ENCODE data around the gene CACNG7.

CACNG7 gene

DNA sequence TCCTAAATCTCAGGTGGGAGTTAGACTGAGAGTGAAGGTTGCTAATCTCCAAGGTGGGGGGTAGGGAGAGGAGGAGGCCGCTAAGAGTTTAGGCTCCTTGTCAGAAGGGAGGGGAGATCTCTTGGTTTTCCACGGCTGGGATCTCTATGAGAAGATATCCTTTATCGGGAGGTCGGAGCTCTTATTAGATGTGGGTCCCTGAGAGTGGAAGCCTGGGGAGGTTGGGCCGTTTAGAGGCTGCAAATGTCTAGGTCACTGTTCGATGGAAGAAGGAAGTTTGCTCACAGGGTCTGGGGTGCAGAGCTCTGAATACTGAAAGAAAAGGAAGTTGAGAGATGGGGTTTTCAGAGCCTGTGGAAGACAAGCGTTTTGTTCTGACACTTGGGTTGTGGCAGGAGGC is 37.6 kb upstream of the CACNG7 start:
- no peaks in the 10 kb centered on the region for H3K36me3 ChIP-seq (ENCODE audit: insufficient read depth, low read length)
- no peak for ATAC-seq (ENCODE audit: insufficient read depth, low read depth)
- H3K27ac ChIP-seq (ENCODE audit: low read length): no peak overlapping the region
- H3K79me2 ChIP-seq (ENCODE audit: insufficient read depth, low read length): no peaks in the 10 kb centered on the region
- H3K4me1 ChIP-seq (ENCODE audit: insufficient read depth, low read length): no peaks in the 10 kb centered on the region
- H3K4me2 ChIP-seq (ENCODE audit: insufficient read depth, low read length): no peak overlapping the region
- no peaks in the 10 kb centered on the region for H3K27me3 ChIP-seq (ENCODE audit: insufficient read depth, low read length, poor library complexity)
- no peaks in the 10 kb centered on the region for H3K9me3 ChIP-seq (ENCODE audit: insufficient read depth, low read length, severe bottlenecking)
- no peak for DNase-seq
- H2AFZ ChIP-seq (ENCODE audit: low read depth, low read length): no peak overlapping the region
- H3K4me3 ChIP-seq (ENCODE audit: low read depth in 1 of 2, low read length in 2 of 2): no peak overlapping the region
- TF ChIP-seq, protein P1, sequence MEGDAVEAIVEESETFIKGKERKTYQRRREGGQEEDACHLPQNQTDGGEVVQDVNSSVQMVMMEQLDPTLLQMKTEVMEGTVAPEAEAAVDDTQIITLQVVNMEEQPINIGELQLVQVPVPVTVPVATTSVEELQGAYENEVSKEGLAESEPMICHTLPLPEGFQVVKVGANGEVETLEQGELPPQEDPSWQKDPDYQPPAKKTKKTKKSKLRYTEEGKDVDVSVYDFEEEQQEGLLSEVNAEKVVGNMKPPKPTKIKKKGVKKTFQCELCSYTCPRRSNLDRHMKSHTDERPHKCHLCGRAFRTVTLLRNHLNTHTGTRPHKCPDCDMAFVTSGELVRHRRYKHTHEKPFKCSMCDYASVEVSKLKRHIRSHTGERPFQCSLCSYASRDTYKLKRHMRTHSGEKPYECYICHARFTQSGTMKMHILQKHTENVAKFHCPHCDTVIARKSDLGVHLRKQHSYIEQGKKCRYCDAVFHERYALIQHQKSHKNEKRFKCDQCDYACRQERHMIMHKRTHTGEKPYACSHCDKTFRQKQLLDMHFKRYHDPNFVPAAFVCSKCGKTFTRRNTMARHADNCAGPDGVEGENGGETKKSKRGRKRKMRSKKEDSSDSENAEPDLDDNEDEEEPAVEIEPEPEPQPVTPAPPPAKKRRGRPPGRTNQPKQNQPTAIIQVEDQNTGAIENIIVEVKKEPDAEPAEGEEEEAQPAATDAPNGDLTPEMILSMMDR (IDR thresholded peaks at IDR 0.05; ENCODE audit: borderline replicate concordance, extremely low read depth, low read length, poor library complexity, severe bottlenecking): no peak
- no peak for TF ChIP-seq EZH2 (IDR thresholded peaks at IDR 0.05; ENCODE audit: borderline replicate concordance, low read depth, low read length, severe bottlenecking)
- H4K20me1 ChIP-seq (ENCODE audit: insufficient read depth, low read length): no peaks in the 10 kb centered on the region; the same call in 1 of the 2 replicates
- no peak overlapping the region for H3K9ac ChIP-seq (ENCODE audit: low read depth, low read length)

DNA sequence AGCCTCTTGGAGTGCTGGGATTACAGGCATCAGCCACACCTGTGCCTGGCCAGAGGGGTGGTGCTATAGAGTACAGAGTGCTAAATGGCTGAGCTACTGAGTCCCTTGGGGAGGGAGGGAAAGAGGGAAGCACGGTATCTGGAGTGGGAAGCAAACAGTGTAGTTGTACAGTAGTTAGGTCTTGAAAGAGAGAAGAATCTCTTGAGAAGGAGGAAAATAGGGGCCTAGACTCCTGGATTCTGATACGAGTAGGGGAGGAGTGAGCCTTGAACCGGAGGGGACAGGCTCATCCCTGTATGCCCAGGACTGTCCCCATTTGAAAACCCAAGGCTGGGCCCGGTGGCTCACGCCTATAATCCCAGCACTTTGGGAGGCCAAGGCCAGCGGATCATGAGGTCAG is 36.3 kb upstream of the CACNG7 start:
- no peaks in the 10 kb centered on the region for H3K27me3 ChIP-seq (ENCODE audit: insufficient read depth, low read length, poor library complexity)
- ATAC-seq (ENCODE audit: insufficient read depth, low read depth) (no peak), DNase-seq (no peak)
- H3K9me3 ChIP-seq (ENCODE audit: insufficient read depth, low read length, severe bottlenecking): no peaks in the 10 kb centered on the region
- no peak overlapping the region for H2AFZ ChIP-seq (ENCODE audit: low read depth, low read length)
- H3K9ac ChIP-seq (ENCODE audit: low read depth, low read length): no peak overlapping the region
- H4K20me1 ChIP-seq (ENCODE audit: insufficient read depth, low read length): no peaks in the 10 kb centered on the region; the same call in 1 of the 2 replicates
- no peaks in the 10 kb centered on the region for H3K36me3 ChIP-seq (ENCODE audit: insufficient read depth, low read length)
- no peak overlapping the region for H3K4me2 ChIP-seq (ENCODE audit: insufficient read depth, low read length)
- no peak for TF ChIP-seq EZH2 (IDR thresholded peaks at IDR 0.05; ENCODE audit: borderline replicate concordance, low read depth, low read length, severe bottlenecking)
- TF ChIP-seq, protein P1 (IDR thresholded peaks at IDR 0.05; ENCODE audit: borderline replicate concordance, extremely low read depth, low read length, poor library complexity, severe bottlenecking): no peak
- H3K27ac ChIP-seq (ENCODE audit: low read length): no peak overlapping the region
- H3K4me1 ChIP-seq (ENCODE audit: insufficient read depth, low read length): no peaks in the 10 kb centered on the region
- H3K4me3 ChIP-seq (ENCODE audit: low read depth in 1 of 2, low read length in 2 of 2): no peak overlapping the region
- H3K79me2 ChIP-seq (ENCODE audit: insufficient read depth, low read length): no peaks in the 10 kb centered on the region

DNA sequence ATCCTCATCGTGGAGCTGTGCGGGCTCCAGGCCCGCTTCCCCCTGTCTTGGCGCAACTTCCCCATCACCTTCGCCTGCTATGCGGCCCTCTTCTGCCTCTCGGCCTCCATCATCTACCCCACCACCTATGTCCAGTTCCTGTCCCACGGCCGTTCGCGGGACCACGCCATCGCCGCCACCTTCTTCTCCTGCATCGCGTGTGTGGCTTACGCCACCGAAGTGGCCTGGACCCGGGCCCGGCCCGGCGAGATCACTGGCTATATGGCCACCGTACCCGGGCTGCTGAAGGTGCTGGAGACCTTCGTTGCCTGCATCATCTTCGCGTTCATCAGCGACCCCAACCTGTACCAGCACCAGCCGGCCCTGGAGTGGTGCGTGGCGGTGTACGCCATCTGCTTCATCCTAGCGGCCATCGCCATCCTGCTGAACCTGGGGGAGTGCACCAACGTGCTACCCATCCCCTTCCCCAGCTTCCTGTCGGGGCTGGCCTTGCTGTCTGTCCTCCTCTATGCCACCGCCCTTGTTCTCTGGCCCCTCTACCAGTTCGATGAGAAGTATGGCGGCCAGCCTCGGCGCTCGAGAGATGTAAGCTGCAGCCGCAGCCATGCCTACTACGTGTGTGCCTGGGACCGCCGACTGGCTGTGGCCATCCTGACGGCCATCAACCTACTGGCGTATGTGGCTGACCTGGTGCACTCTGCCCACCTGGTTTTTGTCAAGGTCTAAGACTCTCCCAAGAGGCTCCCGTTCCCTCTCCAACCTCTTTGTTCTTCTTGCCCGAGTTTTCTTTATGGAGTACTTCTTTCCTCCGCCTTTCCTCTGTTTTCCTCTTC is 35.1 kb upstream of the CACNG7 start:
- no peaks in the 10 kb centered on the region for H3K79me2 ChIP-seq (ENCODE audit: insufficient read depth, low read length)
- no peaks in the 10 kb centered on the region; the same call in 1 of the 2 replicates for H4K20me1 ChIP-seq (ENCODE audit: insufficient read depth, low read length)
- ATAC-seq (ENCODE audit: insufficient read depth, low read depth): no peak
- no peak overlapping the region for H3K4me3 ChIP-seq (ENCODE audit: low read depth in 1 of 2, low read length in 2 of 2)
- no peak for DNase-seq
- no peak overlapping the region for H3K4me2 ChIP-seq (ENCODE audit: insufficient read depth, low read length)
- no peak overlapping the region for H3K9ac ChIP-seq (ENCODE audit: low read depth, low read length)
- no peaks in the 10 kb centered on the region for H3K9me3 ChIP-seq (ENCODE audit: insufficient read depth, low read length, severe bottlenecking)
- no peaks in the 10 kb centered on the region for H3K36me3 ChIP-seq (ENCODE audit: insufficient read depth, low read length)
- H3K27me3 ChIP-seq (ENCODE audit: insufficient read depth, low read length, poor library complexity): no peaks in the 10 kb centered on the region
- no peak for TF ChIP-seq EZH2 (IDR thresholded peaks at IDR 0.05; ENCODE audit: borderline replicate concordance, low read depth, low read length, severe bottlenecking)
- TF ChIP-seq, protein P1 (IDR thresholded peaks at IDR 0.05; ENCODE audit: borderline replicate concordance, extremely low read depth, low read length, poor library complexity, severe bottlenecking): no peak
- no peaks in the 10 kb centered on the region for H3K4me1 ChIP-seq (ENCODE audit: insufficient read depth, low read length)
- H2AFZ ChIP-seq (ENCODE audit: low read depth, low read length): no peak overlapping the region
- H3K27ac ChIP-seq (ENCODE audit: low read length): no peak overlapping the region
